ENCODE data around the gene SPRED1.
A peak's percentile ranks its signal among the peaks of the same experiment; 100 is the strongest.

DNA sequence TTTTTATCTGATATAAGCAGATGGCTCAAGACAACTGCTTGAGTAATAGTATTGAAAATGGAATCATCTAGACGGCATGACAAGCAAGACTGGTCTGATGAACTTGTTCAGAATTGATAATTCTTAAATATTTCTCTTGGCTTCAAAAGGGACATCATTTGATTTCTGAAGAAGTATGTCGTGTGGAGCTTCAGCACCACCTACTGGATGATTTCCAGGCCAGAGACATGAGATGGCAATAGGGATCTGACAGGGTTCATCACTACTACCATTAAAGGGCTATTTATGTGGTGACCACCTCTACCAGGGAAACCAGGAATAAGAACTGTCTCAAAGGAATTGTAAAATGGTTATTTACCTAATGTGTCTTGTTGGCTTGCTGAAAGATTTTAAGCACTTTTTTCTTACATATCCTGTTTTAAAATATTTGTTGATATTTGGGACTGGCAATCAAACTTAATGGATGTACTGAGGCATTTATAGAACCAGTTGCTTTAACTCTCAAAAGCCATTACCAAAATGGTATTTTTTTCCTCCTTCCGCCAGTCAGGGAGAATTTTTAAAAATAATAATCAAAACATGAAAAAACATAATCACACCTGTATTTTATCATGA is 101.8 kb downstream of the SPRED1 start:
- peak; percentile 73 for TF ChIP-seq CTCF (IDR thresholded peaks at IDR 0.05; ENCODE audit: low read depth, low read length, poor library complexity, severe bottlenecking)
- no peak for TF ChIP-seq EZH2phosphoT487 (IDR thresholded peaks at IDR 0.05; ENCODE audit: borderline replicate concordance, low read length)
